Smooth muscle cell (in vitro differentiated cells): ENCODE data around the gene SEZ6L2. TPM values are rescaled to one million over a fixed set of nuclear protein-coding genes. Genes with fewer than 3 reads are reported as not detected.

ENCODE experiments used
- DNase-seq: peaks from one replicate; lab custom pipeline; 2025; ENCODE audit not compliant: unreplicated experiment; lab: John Stamatoyannopoulos, UW
- H2AFZ ChIP-seq: fragments of 200-600 bp; sonication (generic); 2 replicates; pipeline ENCODE4 v1.6.0; 2016; ENCODE audit warnings: antibody characterized with exemption, low read depth, mild to moderate bottlenecking
- H3F3A ChIP-seq: fragments of 200-600 bp; sonication (generic); 2 replicates; pipeline ENCODE4 v1.6.0; 2017; ENCODE audit warnings: antibody characterized with exemption, low read depth
- H3K27ac ChIP-seq: fragments of 200-600 bp; sonication (generic); 2 replicates; pipeline ENCODE4 v1.5.1; 2016; ENCODE audit warnings: low read depth, mild to moderate bottlenecking
- H3K27me3 ChIP-seq: fragments of 200-600 bp; sonication (generic); 2 replicates; pipeline ENCODE4 v1.6.1; 2016; ENCODE audit warnings: low read depth, mild to moderate bottlenecking
- H3K36me3 ChIP-seq: fragments of 200-600 bp; sonication (generic); 2 replicates; pipeline ENCODE4 v1.5.1; 2016; ENCODE audit warnings: low read depth
- H3K4me1 ChIP-seq: fragments of 200-600 bp; sonication (generic); 2 replicates; pipeline ENCODE4 v1.5.1; 2016; ENCODE audit warnings: low read depth
- H3K4me2 ChIP-seq: fragments of 200-600 bp; sonication (generic); 2 replicates; pipeline ENCODE4 v1.6.0; 2016; ENCODE audit warnings: mild to moderate bottlenecking
- H3K4me3 ChIP-seq: fragments of 200-600 bp; sonication (generic); 2 replicates; pipeline ENCODE4 v1.5.1; 2016; ENCODE audit warnings: mild to moderate bottlenecking
- H3K79me2 ChIP-seq: fragments of 200-600 bp; sonication (generic); 2 replicates; pipeline ENCODE4 v1.6.0; 2016; ENCODE audit warnings: low read depth, mild to moderate bottlenecking
- H3K9ac ChIP-seq: fragments of 200-600 bp; sonication (generic); 2 replicates; pipeline ENCODE4 v1.6.0; 2016; ENCODE audit warnings: low read depth
- H3K9me3 ChIP-seq: fragments of 200-600 bp; sonication (generic); replicated peaks from 2 replicates; pipeline ENCODE4 v1.5.1; 2016; ENCODE audit warnings: low read depth
- H4K20me1 ChIP-seq: fragments of 200-600 bp; sonication (generic); 2 replicates; pipeline ENCODE4 v1.6.0; 2016; ENCODE audit warnings: low read depth
- CTCF ChIP-seq: fragments of 200-600 bp; sonication (generic); IDR thresholded peaks from 2 replicates; pipeline ENCODE4 v1.5.1; 2017; ENCODE audit warnings: borderline replicate concordance, mild to moderate bottlenecking, antibody characterized with exemption; ENCODE audit not compliant: insufficient read depth, poor library complexity, severe bottlenecking
- WGBS: methylation state at CpG from one replicate; pipeline ENCODE4 v1.1.7; 2016; ENCODE audit warnings: low lambda C conversion rate; 5-methylcytosine and 5-hydroxymethylcytosine counted together
- polyA plus RNA-seq: library from polyadenylated mRNA; unstranded; fragments of >200 nt; fragmentation: Nextera tagmentation; extraction: Ambion mirVana; gene quantifications from 2 replicates; pipeline ENCODE4 v1.2.1, GENCODE V29; 2016
- total RNA-seq: library from RNA; depleted of rRNA; stranded (reverse); fragments of >200 nt; gene quantifications from 2 replicates; pipeline ENCODE4 v1.2.3, GENCODE V29; 2014

The SEZ6L2 gene
- total and polyA plus RNA-seq, 2 experiments from 2014 or later, result 46.1 to 178 TPM

- no peak for DNase-seq
- no peaks in the 10 kb centered on the region for H3K36me3 ChIP-seq
- H3K4me2 ChIP-seq, result no peak overlapping the region
- H3K9me3 ChIP-seq, result no peaks in the 10 kb centered on the region
- no peak overlapping the region for H3K4me3 ChIP-seq
- peaks cover 17% of the 10 kb centered on the region for H3K27me3 ChIP-seq
- no peaks in the 10 kb centered on the region for H3K4me1 ChIP-seq
- no peak overlapping the region for H2AFZ ChIP-seq
- H3K27ac ChIP-seq, result no peak overlapping the region
- no peaks in the 10 kb centered on the region for H3F3A ChIP-seq
- H4K20me1 ChIP-seq, result no peaks in the 10 kb centered on the region
- no peak for TF ChIP-seq CTCF
- 97% methylated on average over 3 of the region's 3 CpGs for WGBS
- no peak overlapping the region for H3K9ac ChIP-seq
- H3K79me2 ChIP-seq, result no peaks in the 10 kb centered on the region
These were observed 18.3 kb downstream of the SEZ6L2 start for GRCh38 chr16:29881050-29881449.

GRCh38 chr16:29878172-29878571, 21.2 kb downstream of the SEZ6L2 start:
- H3K4me3 ChIP-seq, result no peak overlapping the region
- no peak overlapping the region for H3K4me2 ChIP-seq
- no peaks in the 10 kb centered on the region for H3K9me3 ChIP-seq
- no peaks in the 10 kb centered on the region for H3K36me3 ChIP-seq
- no peak overlapping the region for H2AFZ ChIP-seq
- no peaks in the 10 kb centered on the region for H3F3A ChIP-seq
- peaks cover 19% of the 10 kb centered on the region for H3K27me3 ChIP-seq
- TF ChIP-seq CTCF, result no peak
- H3K79me2 ChIP-seq, result no peaks in the 10 kb centered on the region
- WGBS, result 95% methylated on average over 14 of the region's 14 CpGs
- no peak overlapping the region for H3K9ac ChIP-seq
- H3K27ac ChIP-seq, result no peak overlapping the region
- H3K4me1 ChIP-seq, result no peaks in the 10 kb centered on the region
- H4K20me1 ChIP-seq, result no peaks in the 10 kb centered on the region
- DNase-seq, result no peak

DNA sequence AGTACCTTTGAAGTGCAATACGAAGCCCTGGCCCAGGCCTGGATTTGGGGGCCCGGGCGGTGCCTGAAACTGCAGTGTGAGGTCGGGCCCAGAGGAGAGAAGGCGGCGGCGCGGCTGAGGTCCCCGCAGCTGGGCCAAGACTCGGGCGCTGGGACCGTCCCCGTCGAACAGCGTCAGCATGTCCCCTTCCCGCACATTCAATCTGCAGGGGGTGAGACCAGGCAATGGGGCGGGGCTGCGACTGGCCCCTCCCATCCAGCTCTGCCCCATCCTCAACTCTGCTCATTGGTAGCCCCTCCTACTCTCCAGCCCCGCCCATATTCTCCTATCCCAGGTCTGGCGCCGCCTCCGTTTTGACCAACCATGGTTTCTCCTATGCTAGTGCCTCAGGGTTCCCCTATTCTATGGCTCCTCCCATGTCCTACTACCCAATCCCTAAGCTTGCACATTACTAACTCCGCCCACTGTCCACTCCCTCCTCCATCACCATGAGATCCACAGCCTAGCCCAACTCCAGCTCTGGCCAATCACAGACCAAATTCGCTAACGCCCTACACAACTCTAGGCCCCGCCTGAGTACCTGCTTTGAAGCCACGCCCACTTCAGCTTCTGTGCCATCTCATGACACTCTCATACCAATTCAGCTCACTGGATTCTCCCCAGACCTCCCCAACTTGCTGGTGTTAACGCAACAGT, 21.9 kb downstream of the SEZ6L2 start:
- Histone ChIP-seq H3K79me2 (no peaks in the 10 kb centered on the region), H2AFZ (no peak overlapping the region), H3K4me2 (peak overlapping the region; percentile 50), H3K27me3 (peaks cover 19% of the 10 kb centered on the region), H3K4me1 (no peaks in the 10 kb centered on the region), H3K27ac (no peak overlapping the region), H3K4me3 (no peak overlapping the region), H3K9me3 (no peaks in the 10 kb centered on the region), H3F3A (no peaks in the 10 kb centered on the region), H3K36me3 (no peaks in the 10 kb centered on the region), H4K20me1 (no peaks in the 10 kb centered on the region), H3K9ac (no peak overlapping the region)
- WGBS, result 16% methylated on average over 28 of the region's 28 CpGs
- no peak for TF ChIP-seq CTCF
- DNase-seq, result no peak
